GM13976 (cell line): ENCODE measurements around the gene FOXP3.

Experiments used
- DNase-seq: peaks from one replicate; pipeline ENCODE4 v3.0.0; 2012; ENCODE audit warnings: low spot score
- CTCF ChIP-seq: IDR thresholded peaks from 2 replicates; pipeline ENCODE4 v1.5.1; 2012; ENCODE audit warnings: borderline replicate concordance, mild to moderate bottlenecking; ENCODE audit not compliant: insufficient read depth; ENCODE audit errors: extremely low read depth, missing control alignments, control extremely low read depth
- in situ Hi-C: fragments of 300-500 bp; cut with MboI; formaldehyde crosslinking; loops from one replicate; pipeline ENCODE4 v1.12.0; 2022; ENCODE audit warnings: low sequenced_read_pairs, mixed read lengths, inconsistent platforms; ENCODE audit not compliant: unreplicated experiment

Gene FOXP3

GRCh38 chrX:49204709-49205108, 59.8 kb downstream of the FOXP3 start:
- DNase-seq = no peak
- in situ Hi-C loops = no loop called here
- TF ChIP-seq CTCF = no peak

GRCh38 chrX:49204017-49204416, 60.5 kb downstream of the FOXP3 start:
- TF ChIP-seq CTCF = no peak
- no peak for DNase-seq
- in situ Hi-C loops = no loop called here

GRCh38 chrX:49203536-49203935, 61.0 kb downstream of the FOXP3 start:
- no peak for DNase-seq
- in situ Hi-C loops = no loop called here
- no peak for TF ChIP-seq CTCF

- no peak for TF ChIP-seq CTCF
- in situ Hi-C loops = no loop called here
- DNase-seq = no peak
Measured at GRCh38 chrX:49202022-49202421, 62.5 kb downstream of the FOXP3 start.
